CD4-positive, alpha-beta T cell (primary cell): ENCODE data around the gene SUPT3H. TPM values are rescaled to one million over a fixed set of nuclear protein-coding genes. Genes with fewer than 3 reads are reported as not detected.

Source experiments
- ATAC-seq: fragments of 200-7000 bp; cut with Tn5 transposase; one replicate; pipeline ENCODE4 v1.10.0; 2022; ENCODE audit warnings: mild to moderate bottlenecking; ENCODE audit not compliant: poor library complexity
- CTCF ChIA-PET: fragments of 350-600 bp; sonication (Branson Sonifier 250); formaldehyde crosslinking; loops from one replicate; lab custom pipeline; 2021; ENCODE audit warnings: antibody characterized with exemption, inconsistent platforms; lab: Charles Lee
- POLR2A ChIA-PET: fragments of 350-600 bp; sonication (Branson Sonifier 250); formaldehyde crosslinking; loops from one replicate; lab custom pipeline; 2021; ENCODE audit warnings: antibody characterized with exemption, inconsistent platforms; lab: Charles Lee
- DNase-seq, 14 experiments: peaks; one replicate each; pipeline ENCODE4 v3.0.0-alpha.2; 2013 to 2020; ENCODE audit warnings: mixed read lengths in 2 of 14
- H3K27ac ChIP-seq, 2 donors: one replicate each; pipeline versions ENCODE4 v1.5.1 to v1.7.0; 2013; ENCODE audit warnings: low read length in 2 of 2, low read depth in 1 of 2, mild to moderate bottlenecking in 1 of 2
- H3K27me3 ChIP-seq, 2 experiments: 1 replicate in 1 of 2; 2 replicates in 1 of 2; pipeline versions ENCODE4 v1.6.1 to v1.7.0; 2013; ENCODE audit warnings: low read length in 2 of 2, control low read depth in 1 of 2, mild to moderate bottlenecking in 1 of 2, moderate library complexity in 1 of 2; ENCODE audit not compliant: insufficient read depth in 2 of 2, control insufficient read depth in 1 of 2
- H3K36me3 ChIP-seq: one replicate; pipeline ENCODE4 v1.6.1; 2013; ENCODE audit warnings: low read length, control low read depth; ENCODE audit not compliant: insufficient read depth
- H3K4me1 ChIP-seq: one replicate; pipeline ENCODE4 v1.6.1; 2013; ENCODE audit warnings: low read length, control low read depth; ENCODE audit not compliant: insufficient read depth
- H3K4me3 ChIP-seq: one replicate; pipeline ENCODE4 v1.5.1; 2013; ENCODE audit warnings: mild to moderate bottlenecking, low read length, moderate library complexity
- H3K9me3 ChIP-seq, 2 experiments: 1 replicate in 1 of 2; 2 replicates in 1 of 2; pipeline versions ENCODE4 v1.6.1 to v1.7.0; 2013; ENCODE audit warnings: low read length in 2 of 2, mild to moderate bottlenecking in 2 of 2, control low read depth in 1 of 2, moderate library complexity in 1 of 2; ENCODE audit not compliant: control insufficient read depth in 1 of 2, insufficient read depth in 1 of 2
- H3K27ac Mint-ChIP-seq: one replicate; pipeline ENCODE4 v1.8.0; 2020; ENCODE audit warnings: mixed read lengths
- H3K27me3 Mint-ChIP-seq: one replicate; pipeline ENCODE4 v1.8.0; 2021; ENCODE audit warnings: mixed read lengths
- H3K36me3 Mint-ChIP-seq: one replicate; pipeline ENCODE4 v1.8.0; 2021; ENCODE audit warnings: low read depth, mixed read lengths
- H3K4me1 Mint-ChIP-seq: one replicate; pipeline ENCODE4 v1.8.0; 2021; ENCODE audit warnings: low read depth, mixed read lengths
- H3K4me3 Mint-ChIP-seq: one replicate; pipeline ENCODE4 v1.8.0; 2020; ENCODE audit warnings: mild to moderate bottlenecking, mixed read lengths
- H3K9me3 Mint-ChIP-seq: one replicate; pipeline ENCODE4 v1.8.0; 2020; ENCODE audit warnings: mixed read lengths
- CTCF ChIP-seq: fragments of 200-600 bp; IDR thresholded peaks from one replicate; pipeline ENCODE4 v1.8.0; 2022; ENCODE audit warnings: antibody characterized with exemption, mild to moderate bottlenecking
- intact Hi-C, 2 experiments: fragments of 100-400 bp; cut with DNase I in 1 of 2; cut with micrococcal nuclease in 1 of 2; formaldehyde crosslinking; loops; one replicate each; pipeline versions ENCODE4 v1.15.1 to v1.9.0; 2023 to 2025; cut with DNase I, micrococcal nuclease
- total RNA-seq, 174 experiments: library from RNA in 2 of 174; stranded (reverse) in 2 of 174; gene quantifications; one replicate each; pipeline ENCODE4 v1.2.3 and lab custom pipeline; 2021 to 2026

SUPT3H gene
- total RNA-seq, 2 experiments from 2014 or later: 8.9 to 10.5 TPM

- Histone ChIP-seq H3K27me3 (no peaks in the 10 kb centered on the region), H3K36me3 (no peaks in the 10 kb centered on the region), H3K4me1 (no peaks in the 10 kb centered on the region), H3K27ac (no peak overlapping the region), H3K4me3 (no peak overlapping the region), H3K9me3 (no peaks in the 10 kb centered on the region)
- DNase-seq (no peak), ATAC-seq (no peak)
- Mint-ChIP-seq H3K27me3 (no peaks in the 10 kb centered on the region), H3K36me3 (peaks cover 6% of the 10 kb centered on the region), H3K9me3 (no peaks in the 10 kb centered on the region), H3K4me1 (no peaks in the 10 kb centered on the region), H3K4me3 (no peak overlapping the region), H3K27ac (no peak overlapping the region)
- intact Hi-C loops: no loop called here
- CTCF ChIA-PET: interaction anchor here (0.7 kb wide), 1 partner anchor 15 kb away, joined by 3 read pairs; no protein-coding TSS in a partner anchor
- TF ChIP-seq CTCF: no peak
- POLR2A ChIA-PET: no interaction called here
These were observed 24.1 kb downstream of the SUPT3H start for GRCh38 chr6:45353654-45354053.

- ChIA-PET POLR2A (no interaction called here), CTCF (interaction anchor here (2.0 kb wide), 1 partner anchor 15 kb away, joined by 4 read pairs; no protein-coding TSS in a partner anchor)
- Histone ChIP-seq H3K36me3 (no peaks in the 10 kb centered on the region), H3K27me3 (no peaks in the 10 kb centered on the region), H3K4me1 (no peaks in the 10 kb centered on the region), H3K27ac (no peak overlapping the region), H3K9me3 (no peaks in the 10 kb centered on the region), H3K4me3 (no peak overlapping the region)
- H3K4me3 Mint-ChIP-seq: no peak overlapping the region
- H3K27me3 Mint-ChIP-seq: no peaks in the 10 kb centered on the region
- intact Hi-C loops: no loop called here
- ATAC-seq (no peak), DNase-seq (no peak)
- H3K36me3 Mint-ChIP-seq: peaks cover 6% of the 10 kb centered on the region
- TF ChIP-seq CTCF: no peak
- H3K4me1 Mint-ChIP-seq: no peaks in the 10 kb centered on the region
- H3K27ac Mint-ChIP-seq: no peak overlapping the region
- H3K9me3 Mint-ChIP-seq: no peaks in the 10 kb centered on the region
These were observed 26.1 kb downstream of the SUPT3H start for GRCh38 chr6:45351667-45352066.

- H3K36me3 ChIP-seq: no peaks in the 10 kb centered on the region
- ChIA-PET CTCF (interaction anchor here (0.9 to 2.0 kb wide), 2 partner anchors 14 to 606 kb away, joined by 3 to 4 read pairs; no protein-coding TSS in a partner anchor), POLR2A (no interaction called here)
- no peak overlapping the region for H3K4me3 Mint-ChIP-seq
- H3K27me3 Mint-ChIP-seq: no peaks in the 10 kb centered on the region
- DNase-seq: no peak
- intact Hi-C loops: no loop called here
- no peaks in the 10 kb centered on the region for H3K27me3 ChIP-seq
- no peak for TF ChIP-seq CTCF
- H3K9me3 Mint-ChIP-seq: no peaks in the 10 kb centered on the region
- no peak overlapping the region for H3K27ac ChIP-seq
- H3K4me1 Mint-ChIP-seq: no peaks in the 10 kb centered on the region
- no peaks in the 10 kb centered on the region for H3K9me3 ChIP-seq
- peaks cover 6% of the 10 kb centered on the region for H3K36me3 Mint-ChIP-seq
- H3K27ac Mint-ChIP-seq: no peak overlapping the region
- no peak overlapping the region for H3K4me3 ChIP-seq
- no peak for ATAC-seq
- no peaks in the 10 kb centered on the region for H3K4me1 ChIP-seq
These were observed 26.7 kb downstream of the SUPT3H start for GRCh38 chr6:45351076-45351475.
